MM.1S (cell line): ENCODE measurements around the gene GTF3C5.

Experiments used
- DNase-seq: peaks from one replicate; pipeline ENCODE4 v3.0.0-alpha.2; 2015
- H2AFZ ChIP-seq: fragments of 300-600 bp; sonication (generic); 2 replicates; pipeline ENCODE4 v1.6.0; 2016; ENCODE audit warnings: antibody characterized with exemption, low read length
- H3F3A ChIP-seq: fragments of 300-600 bp; sonication (generic); 2 replicates; pipeline ENCODE4 v1.6.1; 2016; ENCODE audit warnings: mild to moderate bottlenecking, antibody characterized with exemption, low read length, moderate library complexity, mixed read lengths; ENCODE audit not compliant: insufficient read depth
- H3K27ac ChIP-seq: fragments of 300-600 bp; sonication (generic); 2 replicates; pipeline ENCODE4 v1.5.1; 2016; ENCODE audit warnings: mild to moderate bottlenecking, low read length
- H3K27me3 ChIP-seq: fragments of 300-600 bp; sonication (generic); replicated peaks from 2 replicates; pipeline ENCODE4 v1.6.0; 2016; ENCODE audit warnings: low read length; ENCODE audit not compliant: insufficient read depth
- H3K36me3 ChIP-seq: fragments of 300-600 bp; sonication (generic); replicated peaks from 2 replicates; pipeline ENCODE4 v1.6.1; 2016; ENCODE audit warnings: mild to moderate bottlenecking, low read length, mixed read lengths; ENCODE audit not compliant: insufficient read depth
- H3K4me1 ChIP-seq: fragments of 300-600 bp; sonication (generic); 2 replicates; pipeline ENCODE4 v1.6.1; 2016; ENCODE audit warnings: low read length, mixed read lengths
- H3K4me2 ChIP-seq: fragments of 300-600 bp; sonication (generic); 2 replicates; pipeline ENCODE4 v1.6.0; 2016; ENCODE audit warnings: low read depth, low read length
- H3K4me3 ChIP-seq: fragments of 300-600 bp; sonication (generic); 2 replicates; pipeline ENCODE4 v1.5.1; 2016; ENCODE audit warnings: low read length, mixed read lengths
- H3K79me2 ChIP-seq: fragments of 300-600 bp; sonication (generic); 2 replicates; pipeline ENCODE4 v1.6.1; 2016; ENCODE audit warnings: mixed run types, low read length, mixed read lengths
- H3K9ac ChIP-seq: fragments of 300-600 bp; sonication (generic); 2 replicates; pipeline ENCODE4 v1.6.1; 2016; ENCODE audit warnings: low read length, mixed read lengths
- H3K9me2 ChIP-seq: fragments of 300-600 bp; sonication (generic); replicated peaks from 2 replicates; pipeline ENCODE4 v1.6.1; 2016; ENCODE audit warnings: mild to moderate bottlenecking, low read length, mixed read lengths; ENCODE audit not compliant: insufficient read depth
- H3K9me3 ChIP-seq: fragments of 300-600 bp; sonication (generic); replicated peaks from 2 replicates; pipeline ENCODE4 v1.6.1; 2016; ENCODE audit warnings: mild to moderate bottlenecking, low read length, mixed read lengths; ENCODE audit not compliant: insufficient read depth
- H4K20me1 ChIP-seq: fragments of 300-600 bp; sonication (generic); 2 replicates; pipeline ENCODE4 v1.6.1; 2016; ENCODE audit warnings: mild to moderate bottlenecking, low read length, moderate library complexity, mixed read lengths; ENCODE audit not compliant: insufficient read depth
- CTCF ChIP-seq: fragments of 300-600 bp; sonication (generic); IDR thresholded peaks from 2 replicates; pipeline ENCODE4 v1.5.1; 2016; ENCODE audit warnings: antibody characterized with exemption, low read length, mixed read lengths
- EZH2 ChIP-seq: fragments of 300-600 bp; sonication (generic); optimal IDR thresholded peaks from 2 replicates; pipeline ENCODE3; 2017; ENCODE audit warnings: low read depth, mild to moderate bottlenecking, antibody characterized with exemption, low read length, mixed read lengths
- EZH2phosphoT487 ChIP-seq: fragments of 300-600 bp; sonication (generic); IDR thresholded peaks from 2 replicates; pipeline ENCODE4 v1.6.1; 2018; ENCODE audit warnings: antibody characterized with exemption, low read length

GTF3C5 gene

GRCh38 chr9:133004091-133004998 is 26.5 kb upstream of the GTF3C5 start:
- Histone ChIP-seq H3K27me3 (peaks cover 95% of the 10 kb centered on the region), H3K9ac (no peak overlapping the region), H3K4me3 (no peak overlapping the region), H4K20me1 (no peaks in the 10 kb centered on the region), H3K79me2 (no peaks in the 10 kb centered on the region), H3K4me1 (no peaks in the 10 kb centered on the region), H3K36me3 (no peaks in the 10 kb centered on the region), H3K9me3 (no peaks in the 10 kb centered on the region), H3F3A (no peaks in the 10 kb centered on the region), H3K9me2 (no peaks in the 10 kb centered on the region), H3K27ac (no peak overlapping the region), H2AFZ (no peak overlapping the region), H3K4me2 (no peak overlapping the region)
- TF ChIP-seq EZH2phosphoT487: no peak
- no peak for DNase-seq

DNA sequence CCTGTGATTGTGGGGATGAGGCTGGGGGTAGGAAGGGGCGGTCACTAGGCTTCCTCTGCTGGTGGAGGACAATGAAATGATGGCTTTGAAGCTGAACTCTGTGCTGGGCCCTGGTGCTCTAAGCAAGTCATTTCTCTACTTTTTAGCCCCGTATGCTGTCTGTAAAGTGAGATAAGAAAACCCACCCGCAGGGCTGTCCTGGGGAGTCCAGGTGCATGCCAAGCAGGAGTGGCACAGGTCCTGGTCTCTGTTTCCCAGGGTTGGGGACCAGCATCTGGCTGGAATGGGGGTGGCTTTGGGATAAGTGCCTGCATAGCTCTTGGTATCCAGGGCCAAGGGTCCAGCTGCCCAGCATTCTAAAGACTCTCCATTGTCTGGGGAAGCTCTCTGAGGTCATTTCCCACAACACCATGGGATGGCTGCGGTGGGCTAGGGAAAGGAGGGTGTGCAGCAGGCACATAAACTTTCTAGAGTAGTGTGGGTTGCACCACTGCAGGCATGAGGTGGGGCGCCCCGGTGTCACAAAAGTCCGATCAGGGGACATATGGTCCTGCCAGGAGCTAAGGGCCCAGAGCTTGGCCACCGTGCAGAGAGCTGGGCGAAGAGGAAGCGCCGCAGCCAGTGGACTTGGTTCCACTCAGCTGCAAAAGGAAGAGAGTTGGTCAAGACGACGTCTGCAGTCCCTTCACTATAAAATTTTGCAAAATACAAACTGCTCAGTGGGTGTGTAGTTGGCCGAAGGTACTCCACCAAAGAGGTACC is 25.6 kb upstream of the GTF3C5 start:
- Histone ChIP-seq H3K9me3 (no peaks in the 10 kb centered on the region), H3F3A (no peaks in the 10 kb centered on the region), H2AFZ (no peak overlapping the region), H3K36me3 (no peaks in the 10 kb centered on the region), H4K20me1 (no peaks in the 10 kb centered on the region), H3K79me2 (no peaks in the 10 kb centered on the region), H3K4me2 (no peak overlapping the region), H3K9ac (no peak overlapping the region), H3K27me3 (peaks cover 95% of the 10 kb centered on the region), H3K27ac (no peak overlapping the region), H3K4me1 (no peaks in the 10 kb centered on the region), H3K4me3 (no peak overlapping the region), H3K9me2 (no peaks in the 10 kb centered on the region)
- TF ChIP-seq CTCF (no peak), EZH2phosphoT487 (no peak), EZH2 (no peak)
- no peak for DNase-seq

GRCh38 chr9:133005957-133006356 is 24.8 kb upstream of the GTF3C5 start:
- Histone ChIP-seq H4K20me1 (no peaks in the 10 kb centered on the region), H3K27ac (no peak overlapping the region), H3F3A (no peaks in the 10 kb centered on the region), H3K4me3 (no peak overlapping the region), H3K79me2 (no peaks in the 10 kb centered on the region), H3K27me3 (peaks cover 93% of the 10 kb centered on the region), H2AFZ (no peak overlapping the region), H3K9me3 (no peaks in the 10 kb centered on the region), H3K9me2 (no peaks in the 10 kb centered on the region), H3K4me1 (no peaks in the 10 kb centered on the region), H3K9ac (no peak overlapping the region), H3K36me3 (no peaks in the 10 kb centered on the region), H3K4me2 (no peak overlapping the region)
- TF ChIP-seq EZH2 (no peak), EZH2phosphoT487 (no peak), CTCF (no peak)
- DNase-seq: no peak
